ENCODE data around the gene GPR17. TPM values are rescaled to one million over a fixed set of nuclear protein-coding genes. Genes with fewer than 3 reads are reported as not detected.

GPR17 gene
- total and polyA plus RNA-seq, 9 of the 15 experiments (the other 6 are each of a cell fraction or from before 2014, with no cell fraction given) = not detected

DNA sequence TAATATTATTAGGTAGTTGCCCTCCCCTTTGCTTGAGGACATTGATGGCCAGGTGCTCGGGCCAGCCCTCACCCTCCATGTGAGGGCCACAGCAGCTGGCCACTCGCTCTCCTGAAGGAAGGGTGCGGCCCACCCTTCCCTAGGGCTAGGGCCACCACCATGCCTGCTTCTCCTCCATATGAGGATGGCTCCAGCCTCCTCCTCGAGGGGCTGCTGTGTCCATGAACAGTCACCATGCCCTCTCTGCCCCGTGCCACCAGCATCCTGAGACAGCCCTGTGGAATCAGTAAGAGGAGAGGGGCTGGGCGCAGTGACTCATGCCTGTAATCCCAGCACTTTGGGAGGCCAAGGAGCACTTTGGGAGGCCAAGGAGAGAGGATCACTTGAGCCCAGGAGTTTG is 2.4 kb downstream of the GPR17 start (continued):
- TF ChIP-seq ZNF589 (CRISPR knock-in tag; IDR thresholded peaks at IDR 0.05; ENCODE audit: low read depth) = no peak

DNA sequence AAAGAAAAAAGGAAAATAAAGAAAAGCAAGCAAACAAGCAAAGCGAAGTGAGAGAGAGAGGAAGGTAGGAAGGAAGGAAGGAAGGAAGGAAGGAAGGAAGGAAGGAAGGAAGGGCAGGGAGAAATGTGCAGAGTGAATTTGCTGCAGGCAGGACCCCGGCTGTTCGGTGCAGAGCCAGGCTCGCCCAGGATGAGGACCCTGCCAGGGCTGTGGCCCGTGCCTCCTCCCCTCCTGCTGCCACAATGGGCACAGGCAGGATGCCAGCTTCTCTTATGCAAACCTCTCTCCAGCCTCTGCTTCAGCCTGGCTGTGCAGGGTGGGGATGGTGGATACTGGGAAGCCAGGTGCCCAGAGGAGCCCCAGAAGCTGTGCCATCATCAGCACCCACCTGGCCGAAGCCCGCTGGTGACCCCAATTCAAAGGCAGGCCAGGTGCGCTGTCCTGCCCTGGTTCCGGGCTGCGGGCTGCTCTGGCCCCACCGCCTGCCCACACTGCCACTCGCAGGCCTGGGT is 3.2 kb downstream of the GPR17 start:
- Histone ChIP-seq H3K4me1 (replicated peaks in 1 of 2; ENCODE audit: control insufficient read depth in 2 of 2, insufficient read depth in 2 of 2, low read length in 2 of 2) (peaks cover 0 to 40% of the 10 kb centered on the region in 2 experiments; a peak in 2 of 5 replicates), H2AFZ (ENCODE audit: low read depth, low read length) (no peak overlapping the region), H3K36me3 (ENCODE audit: control insufficient read depth, insufficient read depth, low read length) (no peaks in the 10 kb centered on the region), H3K9me1 (ENCODE audit: control insufficient read depth, insufficient read depth, low read length) (no peaks in the 10 kb centered on the region), H3K4me3 (no peak overlapping the region), H3K9ac (ENCODE audit: insufficient read depth in 1 of 2, low read depth in 2 of 2, low read length in 2 of 2) (no peak overlapping the region), H3K9me3 (replicated peaks; ENCODE audit: control insufficient read depth, insufficient read depth, low read depth, low read length) (no peaks in the 10 kb centered on the region), H3K79me2 (ENCODE audit: control insufficient read depth, insufficient read depth, low read length) (no peaks in the 10 kb centered on the region), H3K4me2 (ENCODE audit: insufficient read depth, low read length) (no peak overlapping the region), H4K20me1 (replicated peaks; ENCODE audit: control insufficient read depth, insufficient read depth, low read length) (peaks cover 10% of the 10 kb centered on the region; the same call in 1 of the 2 replicates), H3K27me3 (ENCODE audit: control insufficient read depth in 2 of 2, insufficient read depth in 2 of 2, low read length in 2 of 2) (peaks cover 54 to 85% of the 10 kb centered on the region in 2 experiments), H3K27ac (ENCODE audit: extremely low read depth, low read depth, low read length) (no peak overlapping the region)
- FAIRE-seq (no peak), ATAC-seq (no peak), DNase-seq (ENCODE audit: extremely low read depth in 1 of 4, low spot score in 3 of 4) (no peak)
- ChIA-PET POLR2A (interaction anchor here (0.6 to 1.0 kb wide), 2 partner anchors 18 to 454 kb away, joined by 3 read pairs; no protein-coding TSS in a partner anchor), CTCF (ENCODE audit: low intra/inter-chr PET ratio) (interaction anchor here (0.7 to 1.8 kb wide), 4 partner anchors 56 to 175 kb away, joined by 3 to 8 read pairs (median 5); no protein-coding TSS in a partner anchor)
- in situ Hi-C loops (cut with MboI) (no loop called here), intact Hi-C loops (cut with micrococcal nuclease) (loop anchor here (1.0 to 5.0 kb wide), 2 partner anchors 58 to 452 kb away; no protein-coding TSS in a partner anchor)
- TF ChIP-seq, protein P1, sequence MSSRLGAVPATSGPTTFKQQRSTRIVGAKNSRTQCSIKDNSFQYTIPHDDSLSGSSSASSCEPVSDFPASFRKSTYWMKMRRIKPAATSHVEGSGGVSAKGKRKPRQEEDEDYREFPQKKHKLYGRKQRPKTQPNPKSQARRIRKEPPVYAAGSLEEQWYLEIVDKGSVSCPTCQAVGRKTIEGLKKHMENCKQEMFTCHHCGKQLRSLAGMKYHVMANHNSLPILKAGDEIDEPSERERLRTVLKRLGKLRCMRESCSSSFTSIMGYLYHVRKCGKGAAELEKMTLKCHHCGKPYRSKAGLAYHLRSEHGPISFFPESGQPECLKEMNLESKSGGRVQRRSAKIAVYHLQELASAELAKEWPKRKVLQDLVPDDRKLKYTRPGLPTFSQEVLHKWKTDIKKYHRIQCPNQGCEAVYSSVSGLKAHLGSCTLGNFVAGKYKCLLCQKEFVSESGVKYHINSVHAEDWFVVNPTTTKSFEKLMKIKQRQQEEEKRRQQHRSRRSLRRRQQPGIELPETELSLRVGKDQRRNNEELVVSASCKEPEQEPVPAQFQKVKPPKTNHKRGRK (tag; IDR thresholded peaks at IDR 0.05) = peak; percentile 74
- TF ChIP-seq, protein P2, sequence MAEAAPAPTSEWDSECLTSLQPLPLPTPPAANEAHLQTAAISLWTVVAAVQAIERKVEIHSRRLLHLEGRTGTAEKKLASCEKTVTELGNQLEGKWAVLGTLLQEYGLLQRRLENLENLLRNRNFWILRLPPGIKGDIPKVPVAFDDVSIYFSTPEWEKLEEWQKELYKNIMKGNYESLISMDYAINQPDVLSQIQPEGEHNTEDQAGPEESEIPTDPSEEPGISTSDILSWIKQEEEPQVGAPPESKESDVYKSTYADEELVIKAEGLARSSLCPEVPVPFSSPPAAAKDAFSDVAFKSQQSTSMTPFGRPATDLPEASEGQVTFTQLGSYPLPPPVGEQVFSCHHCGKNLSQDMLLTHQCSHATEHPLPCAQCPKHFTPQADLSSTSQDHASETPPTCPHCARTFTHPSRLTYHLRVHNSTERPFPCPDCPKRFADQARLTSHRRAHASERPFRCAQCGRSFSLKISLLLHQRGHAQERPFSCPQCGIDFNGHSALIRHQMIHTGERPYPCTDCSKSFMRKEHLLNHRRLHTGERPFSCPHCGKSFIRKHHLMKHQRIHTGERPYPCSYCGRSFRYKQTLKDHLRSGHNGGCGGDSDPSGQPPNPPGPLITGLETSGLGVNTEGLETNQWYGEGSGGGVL (CRISPR knock-in tag; IDR thresholded peaks at IDR 0.05) = no peak
- TF ChIP-seq HNRNPL (IDR thresholded peaks at IDR 0.05; ENCODE audit: low read depth, low read length) = 0 out of 2 replicates have a peak, but pooled peaks have one; percentile 23
- no TSS peak for BruUV-seq (replicated peaks)
- 32% methylated on average over 11 of the region's 12 CpGs for WGBS (ENCODE audit: insufficient coverage, low coverage, missing lambda C conversion rate)

Data from K562 (cell line).